Immature natural killer cell (primary cell): ENCODE results near the gene ZFP1. TPM values are rescaled to one million over a fixed set of nuclear protein-coding genes. Genes with fewer than 3 reads are reported as not detected.
"Not testable (repeated sequence)": the region's sequence is repeated elsewhere in the genome, so short reads cannot be mapped to it uniquely, and the experiment has no call there.

ENCODE experiments used
- DNase-seq, 3 donors: peaks; one replicate each; pipeline ENCODE4 v3.0.0; 2022; ENCODE audit warnings: mixed read lengths in 1 of 3
- H3K27ac Mint-ChIP-seq, 6 donors: one replicate each; pipeline ENCODE4 v1.8.0; 2020; ENCODE audit warnings: mixed read lengths in 6 of 6, mild to moderate bottlenecking in 5 of 6, inconsistent platforms in 4 of 6, moderate library complexity in 3 of 6
- H3K27me3 Mint-ChIP-seq, 3 donors: one replicate each; pipeline ENCODE4 v1.8.0; 2020 to 2021; ENCODE audit warnings: low read depth in 3 of 3, mild to moderate bottlenecking in 3 of 3, mixed read lengths in 3 of 3, moderate library complexity in 3 of 3, inconsistent platforms in 1 of 3
- H3K36me3 Mint-ChIP-seq, 3 donors: one replicate each; pipeline ENCODE4 v1.8.0; 2020; ENCODE audit warnings: mixed read lengths in 3 of 3, inconsistent platforms in 2 of 3, mild to moderate bottlenecking in 2 of 3
- H3K4me1 Mint-ChIP-seq, 2 donors: one replicate each; pipeline ENCODE4 v1.8.0; 2020; ENCODE audit warnings: inconsistent platforms in 2 of 2, mild to moderate bottlenecking in 2 of 2, mixed read lengths in 2 of 2, moderate library complexity in 1 of 2
- H3K4me3 Mint-ChIP-seq, 5 donors: one replicate each; pipeline ENCODE4 v1.8.0; 2020; ENCODE audit warnings: mild to moderate bottlenecking in 5 of 5, mixed read lengths in 5 of 5, inconsistent platforms in 3 of 5, moderate library complexity in 3 of 5
- H3K9me3 Mint-ChIP-seq, 6 donors: one replicate each; pipeline ENCODE4 v1.8.0; 2020; ENCODE audit warnings: mild to moderate bottlenecking in 6 of 6, mixed read lengths in 6 of 6, inconsistent platforms in 4 of 6, moderate library complexity in 3 of 6
- polyA plus RNA-seq, 3 donors: library from polyadenylated mRNA; unstranded; fragments of 300-500 nt; fragmentation: Illumina TruSeq; gene quantifications; one replicate each; pipeline ENCODE4 v1.2.3, GENCODE V29; 2021

ZFP1 gene
- polyA plus RNA-seq, 3 donors from 2014 or later = 5.6 to 23.0 (median 15.5) TPM

GRCh38 chr16:75205961-75206748 is 57.8 kb downstream of the ZFP1 start:
- DNase-seq, H3K27ac Mint-ChIP-seq, H3K4me3 Mint-ChIP-seq, H3K9me3 Mint-ChIP-seq, H3K36me3 Mint-ChIP-seq, H3K27me3 Mint-ChIP-seq, H3K4me1 Mint-ChIP-seq: not testable (repeated sequence)

- H3K27me3 Mint-ChIP-seq = peaks cover 0 to 5% (median 0%) of the 10 kb centered on the region in 3 donors
- H3K27ac Mint-ChIP-seq = no peak within 1 kb of the TSS
- DNase-seq = no peak
- no peaks in the 10 kb centered on the region for H3K4me1 Mint-ChIP-seq
- H3K4me3 Mint-ChIP-seq = no peak within 1 kb of the TSS
- H3K36me3 Mint-ChIP-seq = no peaks in the 10 kb centered on the region
- H3K9me3 Mint-ChIP-seq = no peaks in the 10 kb centered on the region
Observed at GRCh38 chr16:75206749-75207451, 58.6 kb downstream of the ZFP1 start, which contains the start of gene CTRB2. Gene CTRB2 (minus strand): TSS chr16:75207161. CDS start chr16:75207141, 20 bp downstream.

- Mint-ChIP-seq H3K9me3 (no peaks in the 10 kb centered on the region), H3K36me3 (no peaks in the 10 kb centered on the region), H3K4me3 (no peak overlapping the region), H3K27me3 (peaks cover 0 to 2% (median 0%) of the 10 kb centered on the region in 3 donors), H3K4me1 (no peaks in the 10 kb centered on the region), H3K27ac (no peak overlapping the region)
- DNase-seq = no peak
Observed at GRCh38 chr16:75207831-75208230, 59.5 kb downstream of the ZFP1 start.

- H3K4me3 Mint-ChIP-seq = no peak overlapping the region
- no peak overlapping the region for H3K27ac Mint-ChIP-seq
- DNase-seq = no peak
- no peaks in the 10 kb centered on the region for H3K9me3 Mint-ChIP-seq
- no peaks in the 10 kb centered on the region for H3K4me1 Mint-ChIP-seq
- H3K27me3 Mint-ChIP-seq = peaks cover 0 to 1% (median 0%) of the 10 kb centered on the region in 3 donors
- no peaks in the 10 kb centered on the region for H3K36me3 Mint-ChIP-seq
Observed at GRCh38 chr16:75208242-75208825, 60.0 kb downstream of the ZFP1 start.

GRCh38 chr16:75208861-75209505 is 60.7 kb downstream of the ZFP1 start:
- Mint-ChIP-seq H3K27ac (no peak overlapping the region), H3K9me3 (no peaks in the 10 kb centered on the region), H3K27me3 (peaks cover 0 to 1% (median 1%) of the 10 kb centered on the region in 3 donors), H3K4me3 (no peak overlapping the region), H3K4me1 (no peaks in the 10 kb centered on the region), H3K36me3 (no peaks in the 10 kb centered on the region)
- no peak for DNase-seq

- not testable (repeated sequence) for H3K27ac Mint-ChIP-seq, H3K9me3 Mint-ChIP-seq
Observed at GRCh38 chr16:75209514-75209913, 61.2 kb downstream of the ZFP1 start.

GRCh38 chr16:75209944-75210343 is 61.6 kb downstream of the ZFP1 start:
- no peaks in the 10 kb centered on the region for H3K9me3 Mint-ChIP-seq
- no peaks in the 10 kb centered on the region for H3K36me3 Mint-ChIP-seq
- DNase-seq = no peak

More at GRCh38 chr16:75209514-75209913, 61.2 kb downstream of the ZFP1 start:
- H3K36me3 Mint-ChIP-seq, H3K4me3 Mint-ChIP-seq, H3K4me1 Mint-ChIP-seq, DNase-seq, H3K27me3 Mint-ChIP-seq: not testable (repeated sequence)

GRCh38 chr16:75211286-75211685 is 63.0 kb downstream of the ZFP1 start:
- H3K4me1 Mint-ChIP-seq, H3K9me3 Mint-ChIP-seq, H3K27me3 Mint-ChIP-seq, H3K27ac Mint-ChIP-seq, H3K36me3 Mint-ChIP-seq, H3K4me3 Mint-ChIP-seq, DNase-seq: not testable (repeated sequence)

More at GRCh38 chr16:75209944-75210343, 61.6 kb downstream of the ZFP1 start:
- Mint-ChIP-seq H3K27me3 (peaks cover 0 to 3% (median 0%) of the 10 kb centered on the region in 3 donors), H3K27ac (no peak overlapping the region), H3K4me3 (no peak overlapping the region), H3K4me1 (no peaks in the 10 kb centered on the region)

GRCh38 chr16:75216127-75216526 is 67.8 kb downstream of the ZFP1 start:
- no peak overlapping the region for H3K4me3 Mint-ChIP-seq
- peaks cover 4 to 15% of the 10 kb centered on the region in 2 donors for H3K4me1 Mint-ChIP-seq
- no peaks in the 10 kb centered on the region for H3K9me3 Mint-ChIP-seq
- no peak overlapping the region for H3K27ac Mint-ChIP-seq
- no peak for DNase-seq
- H3K36me3 Mint-ChIP-seq = no peaks in the 10 kb centered on the region
- peaks cover 0 to 6% (median 3%) of the 10 kb centered on the region in 3 donors for H3K27me3 Mint-ChIP-seq

- H3K4me3 Mint-ChIP-seq = no peak overlapping the region
- H3K27ac Mint-ChIP-seq = no peak overlapping the region
- peaks cover 0 to 6% (median 3%) of the 10 kb centered on the region in 3 donors for H3K27me3 Mint-ChIP-seq
- no peaks in the 10 kb centered on the region for H3K9me3 Mint-ChIP-seq
- no peak for DNase-seq
- H3K36me3 Mint-ChIP-seq = no peaks in the 10 kb centered on the region
- peaks cover 5 to 15% of the 10 kb centered on the region in 2 donors for H3K4me1 Mint-ChIP-seq
Observed at GRCh38 chr16:75216576-75216975, 68.3 kb downstream of the ZFP1 start.

GRCh38 chr16:75217389-75217851 is 69.1 kb downstream of the ZFP1 start:
- H3K4me1 Mint-ChIP-seq = peaks cover 5 to 15% of the 10 kb centered on the region in 2 donors
- H3K27ac Mint-ChIP-seq = no peak overlapping the region
- H3K9me3 Mint-ChIP-seq = no peaks in the 10 kb centered on the region
- no peak for DNase-seq
- H3K27me3 Mint-ChIP-seq = peaks cover 0 to 6% (median 3%) of the 10 kb centered on the region in 3 donors
- H3K4me3 Mint-ChIP-seq = no peak overlapping the region
- H3K36me3 Mint-ChIP-seq = no peaks in the 10 kb centered on the region

GRCh38 chr16:75218256-75219076 is 70.1 kb downstream of the ZFP1 start, which contains the start of gene CTRB1:
Gene CTRB1 (plus strand): TSS chr16:75218988. CDS start chr16:75219008, 20 bp downstream.
- Mint-ChIP-seq H3K4me3 (peak within 1 kb of the TSS; percentile 29 to 87 (median 74)), H3K36me3 (no peaks in the 10 kb centered on the region), H3K9me3 (no peaks in the 10 kb centered on the region), H3K27ac (peak within 1 kb of the TSS in 5 of 6 donors; percentile 77 to 88 (median 82)), H3K4me1 (peaks cover 5 to 15% of the 10 kb centered on the region in 2 donors), H3K27me3 (peaks cover 0 to 6% (median 3%) of the 10 kb centered on the region in 3 donors)
- no peak for DNase-seq

GRCh38 chr16:75219088-75219487 is 70.8 kb downstream of the ZFP1 start:
- no peak for DNase-seq
- H3K27ac Mint-ChIP-seq = peak overlapping the region in 2 of 6 donors; percentile 24 to 73
- H3K4me3 Mint-ChIP-seq = peak overlapping the region in 1 of 5 donors; percentile 10

More at GRCh38 chr16:75219088-75219487, 70.8 kb downstream of the ZFP1 start:
- no peaks in the 10 kb centered on the region for H3K9me3 Mint-ChIP-seq
- no peaks in the 10 kb centered on the region for H3K36me3 Mint-ChIP-seq
- H3K4me1 Mint-ChIP-seq = peaks cover 5 to 15% of the 10 kb centered on the region in 2 donors
- peaks cover 0 to 4% (median 3%) of the 10 kb centered on the region in 3 donors for H3K27me3 Mint-ChIP-seq
